ENCODE measurements around the gene LEUTX.

GRCh38 chr19:39830406-39830805, 51.8 kb downstream of the LEUTX start:
- TF ChIP-seq CTCF (IDR thresholded peaks at IDR 0.05) (no peak), EZH2phosphoT487 (IDR thresholded peaks at IDR 0.05) (no peak), EZH2 (IDR thresholded peaks at IDR 0.05) (no peak)

All from neural progenitor cell (in vitro differentiated cells).